GM18867 (cell line): ENCODE measurements around the gene FBXO44.

Experiments used
- ATAC-seq: cut with Tn5 transposase; IDR thresholded peaks from one replicate; pipeline ENCODE4 v1.9.1; 2021; ENCODE audit warnings: mild to moderate bottlenecking, moderate library complexity; ENCODE audit not compliant: unreplicated experiment

FBXO44 gene

GRCh38 chr1:11705596-11705995, 50.9 kb downstream of the FBXO44 start:
- ATAC-seq = no peak

- no peak for ATAC-seq
Observed at GRCh38 chr1:11706292-11706691, 51.6 kb downstream of the FBXO44 start.

- no peak for ATAC-seq
Observed at GRCh38 chr1:11707621-11708276, 53.1 kb downstream of the FBXO44 start.

- ATAC-seq = no peak
Observed at GRCh38 chr1:11708554-11709350, 54.1 kb downstream of the FBXO44 start.

DNA sequence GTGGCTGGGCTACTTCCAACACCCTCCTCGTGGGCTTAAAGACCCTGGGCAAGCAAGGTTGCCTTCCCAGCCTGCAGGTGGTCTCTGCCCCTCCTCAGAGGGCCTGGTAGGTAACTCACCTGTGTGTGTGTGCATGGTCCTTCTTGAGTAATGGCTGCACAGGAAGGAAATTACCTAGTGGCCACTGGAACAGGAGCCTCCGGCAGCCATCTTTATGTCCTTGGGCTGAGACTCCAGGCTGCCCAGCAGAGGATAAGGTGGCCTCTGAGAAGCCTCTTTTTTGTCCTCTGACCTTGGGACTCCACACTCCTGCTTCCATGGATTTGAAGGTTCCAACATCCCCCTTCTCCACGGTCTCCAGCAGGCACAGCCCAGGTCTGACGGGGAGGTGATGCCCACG, 56.8 kb downstream of the FBXO44 start:
- no peak for ATAC-seq

- ATAC-seq = no peak
Observed at GRCh38 chr1:11712285-11712684, 57.6 kb downstream of the FBXO44 start.
